B cell (primary cell): ENCODE measurements around the gene QSOX2. TPM values are rescaled to one million over a fixed set of nuclear protein-coding genes. Genes with fewer than 3 reads are reported as not detected.

Experiments used
- ATAC-seq: fragments of 200-7000 bp; cut with Tn5 transposase; one replicate; pipeline ENCODE4 v1.10.0; 2021; ENCODE audit warnings: low read depth, mild to moderate bottlenecking, moderate number of reproducible peaks, moderate library complexity
- CTCF ChIA-PET: fragments of 350-600 bp; sonication (Branson Sonifier 250); formaldehyde crosslinking; loops from one replicate; lab custom pipeline; 2021; ENCODE audit warnings: antibody characterized with exemption, inconsistent platforms; lab: Charles Lee
- POLR2A ChIA-PET: fragments of 350-600 bp; sonication (Branson Sonifier 250); formaldehyde crosslinking; loops from one replicate; lab custom pipeline; 2021; ENCODE audit warnings: antibody characterized with exemption; lab: Charles Lee
- DNase-seq: peaks from one replicate; pipeline ENCODE4 v3.0.0; 2013
- H2AFZ ChIP-seq: 2 replicates; pipeline ENCODE4 v1.6.1; 2012; ENCODE audit warnings: mild to moderate bottlenecking, low read depth, low read length; ENCODE audit not compliant: insufficient read depth, poor library complexity, severe bottlenecking
- H3K27ac ChIP-seq, 2 donors: 1 replicate in 1 of 2; 2 replicates in 1 of 2; pipeline ENCODE4 v1.5.1; 2012 to 2013; ENCODE audit warnings: low read length in 2 of 2, mild to moderate bottlenecking in 2 of 2, moderate library complexity in 1 of 2
- H3K27me3 ChIP-seq, 4 experiments: fragments of 200-600 bp in 1 of 4; sonication (generic) in 1 of 4; replicated peaks in 1 of 4; 1 replicate in 2 of 4; 2 replicates in 2 of 4; pipeline versions ENCODE4 v1.6.1 to v1.7.0; 2013 to 2016; ENCODE audit warnings: low read length in 3 of 4, mild to moderate bottlenecking in 2 of 4, mixed read lengths in 1 of 4, moderate library complexity in 1 of 4; ENCODE audit not compliant: insufficient read depth in 4 of 4, control insufficient read depth in 3 of 4; ENCODE audit errors: control extremely low read depth in 1 of 4
- H3K36me3 ChIP-seq, 2 experiments: replicated peaks in 1 of 2; 1 replicate in 1 of 2; 2 replicates in 1 of 2; pipeline versions ENCODE4 v1.6.1 to v1.7.1; 2013; ENCODE audit warnings: low read length in 1 of 2; ENCODE audit not compliant: insufficient read depth in 2 of 2, control insufficient read depth in 1 of 2; ENCODE audit errors: control extremely low read depth in 1 of 2, extremely low read depth in 1 of 2
- H3K4me1 ChIP-seq, 2 donors: fragments of 200-600 bp in 1 of 2; sonication (generic) in 1 of 2; 1 replicate in 1 of 2; 2 replicates in 1 of 2; pipeline versions ENCODE4 v1.5.1 to v1.6.1; 2013 to 2017; ENCODE audit warnings: low read length in 2 of 2; ENCODE audit not compliant: control insufficient read depth in 2 of 2, insufficient read depth in 2 of 2
- H3K4me2 ChIP-seq: replicated peaks from 2 replicates; pipeline ENCODE3; 2012; ENCODE audit warnings: mild to moderate bottlenecking, low read depth, low read length; ENCODE audit not compliant: poor library complexity, severe bottlenecking
- H3K4me3 ChIP-seq, 5 experiments: fragments of 200-600 bp in 1 of 5; sonication (generic) in 1 of 5; 1 replicate in 3 of 5; 2 replicates in 2 of 5; pipeline versions ENCODE4 v1.5.1 to v1.7.0; 2011 to 2016; ENCODE audit warnings: low read length in 4 of 5, mild to moderate bottlenecking in 4 of 5, low read depth in 2 of 5, control low read depth in 1 of 5, moderate library complexity in 1 of 5; ENCODE audit not compliant: insufficient read depth in 1 of 5; ENCODE audit errors: control extremely low read depth in 1 of 5, extremely low read depth in 1 of 5
- H3K79me2 ChIP-seq: fragments of 200-600 bp; sonication (generic); one replicate; pipeline ENCODE4 v1.6.0; 2016; ENCODE audit warnings: low read length; ENCODE audit not compliant: control insufficient read depth, insufficient read depth
- H3K9ac ChIP-seq: fragments of 200-600 bp; sonication (generic); 2 replicates; pipeline ENCODE4 v1.6.1; 2017; ENCODE audit warnings: mild to moderate bottlenecking, low read length, moderate library complexity
- H3K9me3 ChIP-seq, 3 donors: one replicate each; pipeline versions ENCODE4 v1.6.1 to v1.7.1; 2013; ENCODE audit warnings: low read length in 2 of 3; ENCODE audit not compliant: control insufficient read depth in 2 of 3, insufficient read depth in 1 of 3; ENCODE audit errors: control extremely low read depth in 1 of 3
- H4K20me1 ChIP-seq: 2 replicates; pipeline ENCODE4 v1.6.0; 2012; ENCODE audit warnings: mild to moderate bottlenecking, low read length; ENCODE audit not compliant: insufficient read depth, control insufficient read depth, poor library complexity, severe bottlenecking
- H3K27ac Mint-ChIP-seq: one replicate; pipeline ENCODE4 v1.8.0; 2021; ENCODE audit warnings: mixed read lengths
- H3K27me3 Mint-ChIP-seq: one replicate; pipeline ENCODE4 v1.8.0; 2021; ENCODE audit warnings: mixed read lengths
- H3K4me1 Mint-ChIP-seq: one replicate; pipeline ENCODE4 v1.8.0; 2021; ENCODE audit warnings: mixed read lengths
- H3K4me3 Mint-ChIP-seq: one replicate; pipeline ENCODE4 v1.8.0; 2021; ENCODE audit warnings: mixed read lengths
- H3K9me3 Mint-ChIP-seq: one replicate; pipeline ENCODE4 v1.8.0; 2022; ENCODE audit warnings: mixed read lengths; ENCODE audit not compliant: insufficient read depth
- EZH2 ChIP-seq: IDR thresholded peaks from 2 replicates; pipeline ENCODE4 v1.6.1; 2012; ENCODE audit warnings: borderline replicate concordance, low read depth, mild to moderate bottlenecking, moderate library complexity, low read length; ENCODE audit not compliant: insufficient read depth, poor library complexity, severe bottlenecking
- WGBS: methylation state at CpG from one replicate; pipeline ENCODE4 v1.1.5; 2013; ENCODE audit warnings: missing lambda C conversion rate; ENCODE audit not compliant: insufficient coverage; 5-methylcytosine and 5-hydroxymethylcytosine counted together
- intact Hi-C: fragments of 100-400 bp; cut with micrococcal nuclease; formaldehyde crosslinking; loops from one replicate; pipeline ENCODE4 v1.10.0; 2022
- polyA plus RNA-seq: library from polyadenylated mRNA; depleted of rRNA; stranded (reverse); fragments of >200 nt; gene quantifications from 2 replicates; pipeline ENCODE4 v1.2.3, GENCODE V29; 2012
- total RNA-seq, 2 donors: library from RNA; stranded (reverse); fragments of 120-200 nt in 1 of 2; gene quantifications; 1 replicate in 1 of 2; 2 replicates in 1 of 2; pipeline versions ENCODE4 v1.2.3 to v1.2.4, GENCODE V29; 2013 to 2022
- TF ChIP-seq, protein P1 (sequence below): fragments of 200-600 bp; IDR thresholded peaks from one replicate; pipeline ENCODE4 v1.8.0; 2022; ENCODE audit warnings: antibody characterized with exemption, mild to moderate bottlenecking

Gene QSOX2
- total and polyA plus RNA-seq, 2 donors (not counting 1 experiment from before 2014, with no cell fraction given), result 62.9 to 139 TPM

DNA sequence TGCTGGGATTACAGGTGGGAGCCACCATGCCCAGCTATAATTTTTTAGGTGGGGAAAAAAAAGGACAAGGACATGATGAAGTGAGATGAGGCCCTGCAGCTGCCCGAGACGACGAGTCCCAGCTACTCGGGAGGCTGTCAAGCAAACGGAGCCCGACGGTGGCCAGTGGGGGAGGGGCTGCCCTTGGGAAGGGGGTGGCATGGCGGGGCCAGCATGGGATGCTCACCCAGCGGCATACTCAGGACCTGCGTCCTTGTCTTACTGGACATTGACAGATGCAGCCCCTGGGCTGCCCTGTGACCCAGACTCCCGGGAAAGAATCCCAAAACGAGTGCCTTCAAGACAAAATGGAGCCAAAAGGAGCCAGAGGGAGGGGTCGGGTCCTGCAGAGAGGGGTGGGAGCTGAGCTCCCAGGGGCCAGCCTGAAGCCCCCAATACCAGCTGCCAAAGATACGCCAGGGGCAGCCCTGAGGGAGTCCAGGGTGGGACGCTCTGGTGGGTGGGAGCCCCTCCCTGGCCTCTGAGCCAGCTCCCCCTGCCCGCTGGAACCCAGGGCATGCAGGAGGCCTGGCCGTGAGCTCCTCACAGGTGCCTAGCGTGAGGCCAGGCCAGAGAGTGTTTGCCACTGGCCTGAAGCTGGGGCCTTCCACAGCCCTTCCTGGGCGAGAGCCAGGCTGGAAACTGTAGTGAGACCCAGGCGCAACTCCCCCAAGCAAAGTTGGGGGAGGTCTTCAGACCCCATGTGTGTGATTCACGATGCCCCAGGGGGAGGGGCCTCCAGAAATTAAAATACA lies 42.5 kb upstream of the QSOX2 start:
- Mint-ChIP-seq H3K4me1 (peaks cover 7% of the 10 kb centered on the region), H3K27ac (no peak overlapping the region), H3K9me3 (no peaks in the 10 kb centered on the region), H3K27me3 (peaks cover 13% of the 10 kb centered on the region), H3K4me3 (no peak overlapping the region)
- no peaks in the 10 kb centered on the region for H3K36me3 ChIP-seq
- intact Hi-C loops, result no loop called here
- no peak overlapping the region for H3K4me3 ChIP-seq
- ChIA-PET CTCF (no interaction called here), POLR2A (no interaction called here)
- no peak for ATAC-seq
- 91% methylated on average over 19 of the region's 21 CpGs for WGBS
- H3K79me2 ChIP-seq, result no peaks in the 10 kb centered on the region
- no peaks in the 10 kb centered on the region for H3K9me3 ChIP-seq
- H3K27me3 ChIP-seq, result peaks cover 0 to 3% (median 0%) of the 10 kb centered on the region in 4 experiments
- peaks cover 6 to 9% of the 10 kb centered on the region in 2 donors for H3K4me1 ChIP-seq
- H2AFZ ChIP-seq, result no peak overlapping the region
- DNase-seq, result no peak
- no peak overlapping the region for H3K27ac ChIP-seq
- no peak overlapping the region for H3K4me2 ChIP-seq
- TF ChIP-seq, protein P1, sequence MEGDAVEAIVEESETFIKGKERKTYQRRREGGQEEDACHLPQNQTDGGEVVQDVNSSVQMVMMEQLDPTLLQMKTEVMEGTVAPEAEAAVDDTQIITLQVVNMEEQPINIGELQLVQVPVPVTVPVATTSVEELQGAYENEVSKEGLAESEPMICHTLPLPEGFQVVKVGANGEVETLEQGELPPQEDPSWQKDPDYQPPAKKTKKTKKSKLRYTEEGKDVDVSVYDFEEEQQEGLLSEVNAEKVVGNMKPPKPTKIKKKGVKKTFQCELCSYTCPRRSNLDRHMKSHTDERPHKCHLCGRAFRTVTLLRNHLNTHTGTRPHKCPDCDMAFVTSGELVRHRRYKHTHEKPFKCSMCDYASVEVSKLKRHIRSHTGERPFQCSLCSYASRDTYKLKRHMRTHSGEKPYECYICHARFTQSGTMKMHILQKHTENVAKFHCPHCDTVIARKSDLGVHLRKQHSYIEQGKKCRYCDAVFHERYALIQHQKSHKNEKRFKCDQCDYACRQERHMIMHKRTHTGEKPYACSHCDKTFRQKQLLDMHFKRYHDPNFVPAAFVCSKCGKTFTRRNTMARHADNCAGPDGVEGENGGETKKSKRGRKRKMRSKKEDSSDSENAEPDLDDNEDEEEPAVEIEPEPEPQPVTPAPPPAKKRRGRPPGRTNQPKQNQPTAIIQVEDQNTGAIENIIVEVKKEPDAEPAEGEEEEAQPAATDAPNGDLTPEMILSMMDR, result no peak
- no peak for TF ChIP-seq EZH2
- no peak overlapping the region for H3K9ac ChIP-seq
- H4K20me1 ChIP-seq, result no peaks in the 10 kb centered on the region

DNA sequence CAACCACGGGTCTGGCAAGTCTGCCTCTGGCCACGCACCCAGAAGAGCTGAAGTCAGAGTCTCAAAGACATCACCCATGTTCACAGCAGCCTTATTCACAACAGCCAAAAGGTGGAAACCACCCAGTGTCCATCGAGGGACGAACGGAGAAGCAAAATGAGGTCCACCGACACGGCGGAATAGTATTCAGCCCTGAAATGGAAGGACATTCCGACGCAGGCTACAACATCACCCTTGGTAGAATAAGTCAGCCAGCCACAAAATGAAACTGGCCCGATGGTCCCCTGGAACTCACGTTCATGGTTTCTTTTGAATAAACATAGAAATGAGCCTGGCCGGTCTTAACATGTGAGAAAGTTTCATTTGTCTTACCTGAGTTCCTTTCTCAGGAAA lies 41.4 kb upstream of the QSOX2 start:
- Histone ChIP-seq H3K27me3 (peaks cover 0 to 3% (median 0%) of the 10 kb centered on the region in 4 experiments), H3K27ac (no peak overlapping the region), H3K4me1 (peaks cover 17 to 20% of the 10 kb centered on the region in 2 donors), H3K9ac (no peak overlapping the region), H3K4me3 (no peak overlapping the region), H4K20me1 (no peaks in the 10 kb centered on the region), H3K36me3 (no peaks in the 10 kb centered on the region), H3K79me2 (no peaks in the 10 kb centered on the region), H2AFZ (no peak overlapping the region), H3K4me2 (no peak overlapping the region), H3K9me3 (peaks cover 0 to 2% (median 0%) of the 10 kb centered on the region in 3 donors)
- peaks cover 17% of the 10 kb centered on the region for H3K4me1 Mint-ChIP-seq
- POLR2A ChIA-PET, result no interaction called here
- H3K27me3 Mint-ChIP-seq, result peaks cover 13% of the 10 kb centered on the region
- DNase-seq (no peak), ATAC-seq (no peak)
- intact Hi-C loops, result no loop called here
- H3K27ac Mint-ChIP-seq, result no peak overlapping the region
- H3K4me3 Mint-ChIP-seq, result no peak overlapping the region
- TF ChIP-seq, protein P1, result no peak
- no peak for TF ChIP-seq EZH2
- no peaks in the 10 kb centered on the region for H3K9me3 Mint-ChIP-seq
- 94% methylated on average over 12 of the region's 13 CpGs for WGBS
- CTCF ChIA-PET, result interaction anchor here (6.2 kb wide), 1 partner anchor 118 kb away, joined by 103 read pairs; no protein-coding TSS in a partner anchor
